HG03196 (cell line): ENCODE measurements around the gene ECE1.

Source experiments
- ATAC-seq: cut with Tn5 transposase; IDR thresholded peaks from one replicate; pipeline ENCODE4 v1.9.1; 2021; ENCODE audit not compliant: unreplicated experiment

ECE1 gene

GRCh38 chr1:21325731-21326387 is 35.6 kb upstream of the ECE1 start:
- no peak for ATAC-seq

- ATAC-seq = no peak
Measured at GRCh38 chr1:21325231-21325718, 35.0 kb upstream of the ECE1 start.

GRCh38 chr1:21324368-21325141 is 34.3 kb upstream of the ECE1 start:
- ATAC-seq = no peak

- ATAC-seq = no peak
Measured at GRCh38 chr1:21323091-21323490, 32.8 kb upstream of the ECE1 start.

- ATAC-seq = no peak
Measured at GRCh38 chr1:21322681-21323016, 32.4 kb upstream of the ECE1 start.

GRCh38 chr1:21321963-21322680 is 31.9 kb upstream of the ECE1 start:
- ATAC-seq = no peak

- no peak for ATAC-seq
Measured at GRCh38 chr1:21320410-21321108, 30.3 kb upstream of the ECE1 start.

- ATAC-seq = no peak
Measured at GRCh38 chr1:21319447-21320407, 29.5 kb upstream of the ECE1 start.

- ATAC-seq = no peak
Measured at GRCh38 chr1:21318714-21319159, 28.5 kb upstream of the ECE1 start.

- no peak for ATAC-seq
Measured at GRCh38 chr1:21318057-21318713, 27.9 kb upstream of the ECE1 start.

- ATAC-seq = no peak
Measured at GRCh38 chr1:21317690-21318043, 27.4 kb upstream of the ECE1 start.

- ATAC-seq = no peak
Measured at GRCh38 chr1:21317035-21317689, 26.9 kb upstream of the ECE1 start.

- no peak for ATAC-seq
Measured at GRCh38 chr1:21314743-21315396, 24.6 kb upstream of the ECE1 start.

GRCh38 chr1:21313886-21314721 is 23.8 kb upstream of the ECE1 start:
- ATAC-seq = no peak

- no peak for ATAC-seq
Measured at GRCh38 chr1:21313203-21313885, 23.1 kb upstream of the ECE1 start.

- no peak for ATAC-seq
Measured at GRCh38 chr1:21312407-21312992, 22.2 kb upstream of the ECE1 start.

GRCh38 chr1:21311016-21311415 is 20.8 kb upstream of the ECE1 start:
- no peak for ATAC-seq
